GM10847 (cell line): ENCODE measurements around the gene MUSK.

Experiments
- POLR2A ChIP-seq: IDR thresholded peaks from 2 replicates; pipeline ENCODE4 v1.6.1; 2011; ENCODE audit not compliant: insufficient read length; ENCODE audit errors: extremely low read depth

The MUSK gene

GRCh38 chr9:110769667-110770066, 101.1 kb downstream of the MUSK start:
- no peak for TF ChIP-seq POLR2A

- TF ChIP-seq POLR2A: no peak
These were observed 107.1 kb downstream of the MUSK start for GRCh38 chr9:110775724-110776123.

GRCh38 chr9:110776221-110776620, 107.6 kb downstream of the MUSK start:
- no peak for TF ChIP-seq POLR2A

GRCh38 chr9:110777196-110777875, 108.7 kb downstream of the MUSK start:
- no peak for TF ChIP-seq POLR2A

- no peak for TF ChIP-seq POLR2A
These were observed 109.3 kb downstream of the MUSK start for GRCh38 chr9:110777876-110778215.

- no peak for TF ChIP-seq POLR2A
These were observed 114.1 kb downstream of the MUSK start for GRCh38 chr9:110782701-110783100.

- no peak for TF ChIP-seq POLR2A
These were observed 115.7 kb downstream of the MUSK start for GRCh38 chr9:110784309-110784708.

GRCh38 chr9:110785166-110785565, 116.6 kb downstream of the MUSK start:
- no peak for TF ChIP-seq POLR2A

GRCh38 chr9:110788871-110789270, 120.3 kb downstream of the MUSK start:
- TF ChIP-seq POLR2A: no peak

GRCh38 chr9:110797611-110798010, 129.0 kb downstream of the MUSK start:
- TF ChIP-seq POLR2A: no peak

- no peak for TF ChIP-seq POLR2A
These were observed 130.8 kb downstream of the MUSK start for GRCh38 chr9:110799396-110799795.

GRCh38 chr9:110801426-110801825, 132.8 kb downstream of the MUSK start:
- TF ChIP-seq POLR2A: no peak

GRCh38 chr9:110802416-110803035, 133.9 kb downstream of the MUSK start:
- TF ChIP-seq POLR2A: no peak

- no peak for TF ChIP-seq POLR2A
These were observed 139.5 kb downstream of the MUSK start for GRCh38 chr9:110807956-110808598.

- TF ChIP-seq POLR2A: no peak
These were observed 140.0 kb downstream of the MUSK start for GRCh38 chr9:110808599-110808980.

GRCh38 chr9:110809038-110809595, 140.5 kb downstream of the MUSK start:
- TF ChIP-seq POLR2A: no peak
